PC-9 (cell line): ENCODE results near the gene RPS6KA5. TPM values are rescaled to one million over a fixed set of nuclear protein-coding genes. Genes with fewer than 3 reads are reported as not detected.

Experiments
- BruUV-seq: library from RNA; stranded (reverse); fragments of 400-500 nt; replicated peaks from 2 replicates; lab custom pipeline; 2021; lab: Mats Ljungman, UMichigan
- CTCF ChIA-PET: fragments of 300-600 bp; sonication (Branson Sonifier 250); formaldehyde crosslinking; loops from one replicate; lab custom pipeline; 2022; ENCODE audit warnings: antibody characterized with exemption; lab: Charles Lee
- POLR2A ChIA-PET: fragments of 300-600 bp; sonication (Branson Sonifier 250); formaldehyde crosslinking; loops from one replicate; lab custom pipeline; 2022; ENCODE audit warnings: antibody characterized with exemption; ENCODE audit not compliant: unreplicated experiment; lab: Charles Lee
- DNase-seq, 2 experiments: peaks; one replicate each; pipeline versions ENCODE4 v3.0.0 to v3.0.0-alpha.2; 2015 to 2022; ENCODE audit warnings: mixed read lengths in 1 of 2
- H2AFZ ChIP-seq: fragments of 200-600 bp; sonication (generic); 2 replicates; pipeline ENCODE4 v1.8.1; 2017; ENCODE audit warnings: antibody characterized with exemption
- H3F3A ChIP-seq: fragments of 200-600 bp; sonication (generic); 2 replicates; pipeline ENCODE4 v1.8.1; 2017; ENCODE audit warnings: antibody characterized with exemption, mild to moderate bottlenecking, low read depth; ENCODE audit not compliant: insufficient read depth
- H3K27ac ChIP-seq: fragments of 200-600 bp; sonication (generic); 2 replicates; pipeline ENCODE4 v1.6.1; 2016; ENCODE audit warnings: mixed run types
- H3K27me3 ChIP-seq: fragments of 200-600 bp; sonication (generic); 2 replicates; pipeline ENCODE4 v1.6.1; 2016; ENCODE audit warnings: low read depth, mixed run types; ENCODE audit not compliant: insufficient read depth
- H3K36me3 ChIP-seq: fragments of 200-600 bp; sonication (generic); 2 replicates; pipeline ENCODE4 v1.6.1; 2016; ENCODE audit warnings: low read depth, mixed run types
- H3K4me1 ChIP-seq: fragments of 200-600 bp; sonication (generic); replicated peaks from 2 replicates; pipeline ENCODE4 v1.6.1; 2016; ENCODE audit warnings: mixed run types; ENCODE audit not compliant: insufficient read depth
- H3K4me2 ChIP-seq: fragments of 200-600 bp; sonication (generic); 2 replicates; pipeline ENCODE4 v1.6.1; 2017; ENCODE audit warnings: mixed run types
- H3K4me3 ChIP-seq: fragments of 200-600 bp; sonication (generic); 2 replicates; pipeline ENCODE4 v1.6.1; 2016; ENCODE audit warnings: mixed run types
- H3K79me2 ChIP-seq: fragments of 200-600 bp; sonication (generic); 2 replicates; pipeline ENCODE4 v1.6.1; 2017; ENCODE audit warnings: low read depth, mixed run types
- H3K9me2 ChIP-seq: fragments of 200-600 bp; sonication (generic); 2 replicates; pipeline ENCODE4 v1.8.1; 2017; ENCODE audit warnings: mild to moderate bottlenecking; ENCODE audit not compliant: insufficient read depth
- H3K9me3 ChIP-seq: fragments of 200-600 bp; sonication (generic); 2 replicates; pipeline ENCODE4 v1.8.1; 2016; ENCODE audit warnings: low read depth; ENCODE audit not compliant: insufficient read depth
- H4K20me1 ChIP-seq: fragments of 200-600 bp; sonication (generic); 2 replicates; pipeline ENCODE4 v1.8.1; 2017; ENCODE audit not compliant: insufficient read depth
- EZH2 ChIP-seq: fragments of 200-600 bp; sonication (generic); IDR thresholded peaks from 2 replicates; pipeline ENCODE4 v1.8.0; 2017; ENCODE audit warnings: antibody characterized with exemption, low read depth
- intact Hi-C: fragments of 100-400 bp; cut with micrococcal nuclease; formaldehyde crosslinking; loops from one replicate; pipeline ENCODE4 v1.10.0; 2022; ENCODE audit not compliant: unreplicated experiment
- total RNA-seq: library from RNA; stranded (reverse); gene quantifications from 2 replicates; pipeline ENCODE4 v1.2.3, GENCODE V29; 2021
- TF ChIP-seq, protein P1 (sequence below): fragments of 200-600 bp; sonication (generic); conservative IDR thresholded peaks from 2 replicates; pipeline ENCODE4 v1.6.1; 2017; ENCODE audit warnings: mixed run types, antibody characterized with exemption, mild to moderate bottlenecking, moderate library complexity

Gene RPS6KA5
- total RNA-seq, 1 experiment from 2014 or later = 3.5 TPM

DNA sequence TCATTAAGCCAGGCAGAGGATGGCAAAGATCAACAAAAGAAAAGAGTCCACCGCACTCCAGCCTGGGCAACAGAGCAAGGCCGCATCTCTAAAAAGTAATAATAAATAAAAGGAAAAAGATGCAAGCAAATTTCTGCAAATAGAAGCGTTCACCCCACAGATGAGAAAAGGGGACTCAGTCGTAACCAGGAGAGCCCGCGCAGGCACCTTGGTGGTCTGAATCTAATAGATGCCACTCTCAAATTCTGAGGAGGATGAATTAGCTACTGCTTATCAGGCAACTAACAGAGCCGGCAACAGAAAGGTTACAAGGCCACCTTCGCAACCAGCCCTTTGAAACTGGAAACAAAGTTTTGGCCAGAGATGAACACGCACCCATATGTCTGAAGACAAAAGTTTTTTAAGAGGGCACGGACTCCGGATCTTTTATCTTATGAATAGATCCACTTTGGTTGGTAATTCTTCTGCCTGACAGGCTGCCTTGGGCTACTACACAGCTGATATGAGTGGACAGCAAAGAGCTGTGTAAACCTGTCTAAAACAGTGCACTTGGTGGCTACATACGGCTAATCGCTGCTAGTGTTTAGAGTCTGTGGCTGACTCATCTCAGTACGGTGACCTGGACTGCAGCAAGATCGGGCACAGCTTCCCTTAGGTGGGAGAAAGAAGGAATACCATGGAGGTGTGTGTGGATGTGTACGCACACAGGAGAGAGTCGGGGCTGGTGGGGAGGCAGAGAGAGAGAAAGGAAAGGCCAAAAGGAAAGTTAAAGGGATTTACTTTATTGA lies 211.3 kb downstream of the RPS6KA5 start:
- intact Hi-C loops = no loop called here
- H4K20me1 ChIP-seq = no peaks in the 10 kb centered on the region
- H3K4me1 ChIP-seq = peaks cover 15% of the 10 kb centered on the region
- DNase-seq = no peak
- no peak overlapping the region for H2AFZ ChIP-seq
- no peaks in the 10 kb centered on the region for H3K9me3 ChIP-seq
- no peaks in the 10 kb centered on the region for H3K36me3 ChIP-seq
- no TSS peak for BruUV-seq
- H3K4me2 ChIP-seq = no peak overlapping the region
- no peaks in the 10 kb centered on the region for H3K27me3 ChIP-seq
- no peaks in the 10 kb centered on the region for H3K79me2 ChIP-seq
- no peaks in the 10 kb centered on the region for H3K9me2 ChIP-seq
- no peak overlapping the region for H3K4me3 ChIP-seq
- H3F3A ChIP-seq = 0 out of 2 replicates have a peak, but pooled peaks cover 5% of the 10 kb centered on the region
- ChIA-PET CTCF (no interaction called here), POLR2A (no interaction called here)
- TF ChIP-seq, protein P1, sequence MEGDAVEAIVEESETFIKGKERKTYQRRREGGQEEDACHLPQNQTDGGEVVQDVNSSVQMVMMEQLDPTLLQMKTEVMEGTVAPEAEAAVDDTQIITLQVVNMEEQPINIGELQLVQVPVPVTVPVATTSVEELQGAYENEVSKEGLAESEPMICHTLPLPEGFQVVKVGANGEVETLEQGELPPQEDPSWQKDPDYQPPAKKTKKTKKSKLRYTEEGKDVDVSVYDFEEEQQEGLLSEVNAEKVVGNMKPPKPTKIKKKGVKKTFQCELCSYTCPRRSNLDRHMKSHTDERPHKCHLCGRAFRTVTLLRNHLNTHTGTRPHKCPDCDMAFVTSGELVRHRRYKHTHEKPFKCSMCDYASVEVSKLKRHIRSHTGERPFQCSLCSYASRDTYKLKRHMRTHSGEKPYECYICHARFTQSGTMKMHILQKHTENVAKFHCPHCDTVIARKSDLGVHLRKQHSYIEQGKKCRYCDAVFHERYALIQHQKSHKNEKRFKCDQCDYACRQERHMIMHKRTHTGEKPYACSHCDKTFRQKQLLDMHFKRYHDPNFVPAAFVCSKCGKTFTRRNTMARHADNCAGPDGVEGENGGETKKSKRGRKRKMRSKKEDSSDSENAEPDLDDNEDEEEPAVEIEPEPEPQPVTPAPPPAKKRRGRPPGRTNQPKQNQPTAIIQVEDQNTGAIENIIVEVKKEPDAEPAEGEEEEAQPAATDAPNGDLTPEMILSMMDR = no peak
- no peak for TF ChIP-seq EZH2
- H3K27ac ChIP-seq = no peak overlapping the region

DNA sequence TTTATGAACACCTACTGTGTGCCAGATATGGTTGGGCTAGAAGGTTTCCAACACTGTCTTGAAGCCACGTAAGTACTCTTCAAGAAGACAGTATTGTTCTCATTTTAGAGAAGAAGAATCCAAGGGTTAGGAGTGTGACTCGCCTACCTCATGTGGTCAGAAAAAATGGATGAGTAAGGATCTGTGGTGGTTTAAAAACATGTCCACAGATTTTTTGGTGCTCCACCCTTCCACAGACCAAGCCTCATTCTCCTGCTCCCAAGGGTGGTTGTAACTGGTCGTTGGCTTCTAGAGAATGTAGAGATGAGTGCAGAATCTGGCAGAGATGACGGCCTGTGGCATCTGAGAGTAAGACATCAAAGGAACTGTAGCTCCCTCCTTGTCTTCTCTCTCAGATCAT lies 213.9 kb downstream of the RPS6KA5 start:
- TF ChIP-seq, protein P1 = no peak
- no peak for TF ChIP-seq EZH2
- Histone ChIP-seq H3K4me3 (no peak overlapping the region), H3K27ac (no peak overlapping the region), H3K9me2 (no peaks in the 10 kb centered on the region), H3K4me1 (peaks cover 14% of the 10 kb centered on the region), H4K20me1 (no peaks in the 10 kb centered on the region), H3K36me3 (no peaks in the 10 kb centered on the region), H3F3A (0 out of 2 replicates have a peak, but pooled peaks cover 3% of the 10 kb centered on the region), H2AFZ (no peak overlapping the region), H3K79me2 (no peaks in the 10 kb centered on the region), H3K27me3 (no peaks in the 10 kb centered on the region), H3K9me3 (no peaks in the 10 kb centered on the region), H3K4me2 (no peak overlapping the region)
- DNase-seq = no peak
- ChIA-PET POLR2A (no interaction called here), CTCF (no interaction called here)
- intact Hi-C loops = no loop called here
- no TSS peak for BruUV-seq

DNA sequence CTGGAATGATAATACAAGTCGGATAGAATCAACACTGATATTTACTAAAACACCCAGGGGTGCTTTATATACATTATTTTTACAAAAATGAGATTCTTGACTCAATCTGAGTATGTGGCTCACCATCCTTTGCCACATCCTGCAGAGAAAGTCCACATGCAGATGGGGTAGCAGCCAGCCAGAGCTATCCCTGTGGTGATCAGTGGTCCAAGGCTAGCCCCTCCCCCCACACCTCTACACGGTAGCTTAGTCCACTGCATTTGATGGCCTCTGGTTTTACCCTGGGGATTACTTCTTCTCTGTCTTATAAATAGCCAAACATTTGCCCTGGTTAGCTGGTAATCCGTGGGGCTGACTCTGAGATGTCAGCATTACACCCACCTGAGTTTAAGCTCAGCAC lies 216.1 kb downstream of the RPS6KA5 start:
- H3K9me2 ChIP-seq = no peaks in the 10 kb centered on the region
- no peaks in the 10 kb centered on the region for H3K79me2 ChIP-seq
- no peaks in the 10 kb centered on the region for H3K9me3 ChIP-seq
- no peaks in the 10 kb centered on the region for H4K20me1 ChIP-seq
- H3K27ac ChIP-seq = no peak overlapping the region
- ChIA-PET CTCF (no interaction called here), POLR2A (no interaction called here)
- H3K4me1 ChIP-seq = no peaks in the 10 kb centered on the region
- intact Hi-C loops = no loop called here
- no TSS peak for BruUV-seq
- no peak for TF ChIP-seq EZH2
- TF ChIP-seq, protein P1 = no peak
- DNase-seq = no peak
- H3K4me2 ChIP-seq = no peak overlapping the region
- H3K36me3 ChIP-seq = no peaks in the 10 kb centered on the region
- H3F3A ChIP-seq = no peaks in the 10 kb centered on the region
- no peak overlapping the region for H3K4me3 ChIP-seq
- H3K27me3 ChIP-seq = no peaks in the 10 kb centered on the region
- no peak overlapping the region for H2AFZ ChIP-seq
